Measurements from ENCODE around the gene C10orf105.

The C10orf105 gene

GRCh38 chr10:71671994-71672946 lies 47.3 kb downstream of the C10orf105 start:
- DNase-seq = no peak

- peak; percentile 3 for DNase-seq
Observed at GRCh38 chr10:71667387-71667752, 52.2 kb downstream of the C10orf105 start.

- DNase-seq = peak in 1 of 2 donors; percentile 2
Observed at GRCh38 chr10:71666639-71667386, 52.8 kb downstream of the C10orf105 start.

GRCh38 chr10:71665456-71665855 lies 54.1 kb downstream of the C10orf105 start:
- DNase-seq = no peak

- DNase-seq = no peak
Observed at GRCh38 chr10:71664585-71664984, 55.0 kb downstream of the C10orf105 start.

GRCh38 chr10:71663311-71663710 lies 56.3 kb downstream of the C10orf105 start:
- DNase-seq = no peak

GRCh38 chr10:71661779-71662336 lies 57.7 kb downstream of the C10orf105 start:
- no peak for DNase-seq
